Measurements from ENCODE around the gene TMEM178B.

DNA sequence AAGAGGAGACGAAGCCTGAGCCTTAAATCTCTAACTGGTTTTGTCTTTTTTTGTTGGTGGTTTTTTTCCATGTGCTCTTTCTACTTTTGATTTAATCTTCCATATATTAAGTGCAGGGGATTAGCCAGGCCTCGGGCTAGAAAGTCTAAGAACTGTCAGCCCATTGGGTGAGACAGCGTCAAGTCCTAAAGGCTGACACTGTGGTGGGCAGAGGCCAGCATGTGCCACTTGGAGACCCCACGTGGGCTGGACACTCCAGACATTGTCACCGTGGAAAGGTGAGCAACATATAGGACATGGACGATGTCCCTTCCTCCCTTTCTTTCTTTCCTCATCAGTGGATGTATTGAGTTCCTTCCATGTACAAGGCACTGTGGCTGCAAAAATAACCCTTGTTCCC lies 129.3 kb downstream of the TMEM178B start:
- TF ChIP-seq, protein P1, sequence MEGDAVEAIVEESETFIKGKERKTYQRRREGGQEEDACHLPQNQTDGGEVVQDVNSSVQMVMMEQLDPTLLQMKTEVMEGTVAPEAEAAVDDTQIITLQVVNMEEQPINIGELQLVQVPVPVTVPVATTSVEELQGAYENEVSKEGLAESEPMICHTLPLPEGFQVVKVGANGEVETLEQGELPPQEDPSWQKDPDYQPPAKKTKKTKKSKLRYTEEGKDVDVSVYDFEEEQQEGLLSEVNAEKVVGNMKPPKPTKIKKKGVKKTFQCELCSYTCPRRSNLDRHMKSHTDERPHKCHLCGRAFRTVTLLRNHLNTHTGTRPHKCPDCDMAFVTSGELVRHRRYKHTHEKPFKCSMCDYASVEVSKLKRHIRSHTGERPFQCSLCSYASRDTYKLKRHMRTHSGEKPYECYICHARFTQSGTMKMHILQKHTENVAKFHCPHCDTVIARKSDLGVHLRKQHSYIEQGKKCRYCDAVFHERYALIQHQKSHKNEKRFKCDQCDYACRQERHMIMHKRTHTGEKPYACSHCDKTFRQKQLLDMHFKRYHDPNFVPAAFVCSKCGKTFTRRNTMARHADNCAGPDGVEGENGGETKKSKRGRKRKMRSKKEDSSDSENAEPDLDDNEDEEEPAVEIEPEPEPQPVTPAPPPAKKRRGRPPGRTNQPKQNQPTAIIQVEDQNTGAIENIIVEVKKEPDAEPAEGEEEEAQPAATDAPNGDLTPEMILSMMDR (IDR thresholded peaks at IDR 0.05): no peak
- no peak for TF ChIP-seq EZH2 (IDR thresholded peaks at IDR 0.05; ENCODE audit: borderline replicate concordance, insufficient read depth, low read depth, low read length, poor library complexity, severe bottlenecking)

Measured in B cell (primary cell).